GM23248 (cell line): ENCODE data around the gene C1QTNF9B.

Source experiments
- EZH2 ChIP-seq: fragments of 200-600 bp; sonication (generic); IDR thresholded peaks from 2 replicates; pipeline ENCODE4 v1.6.1; 2018; ENCODE audit warnings: antibody characterized with exemption, mild to moderate bottlenecking; ENCODE audit not compliant: insufficient read depth, poor library complexity, severe bottlenecking
- EZH2phosphoT487 ChIP-seq: fragments of 200-600 bp; sonication (generic); IDR thresholded peaks from 2 replicates; pipeline ENCODE4 v1.6.1; 2018; ENCODE audit warnings: antibody characterized with exemption, moderate library complexity, mild to moderate bottlenecking, low read depth; ENCODE audit not compliant: insufficient read depth

DNA sequence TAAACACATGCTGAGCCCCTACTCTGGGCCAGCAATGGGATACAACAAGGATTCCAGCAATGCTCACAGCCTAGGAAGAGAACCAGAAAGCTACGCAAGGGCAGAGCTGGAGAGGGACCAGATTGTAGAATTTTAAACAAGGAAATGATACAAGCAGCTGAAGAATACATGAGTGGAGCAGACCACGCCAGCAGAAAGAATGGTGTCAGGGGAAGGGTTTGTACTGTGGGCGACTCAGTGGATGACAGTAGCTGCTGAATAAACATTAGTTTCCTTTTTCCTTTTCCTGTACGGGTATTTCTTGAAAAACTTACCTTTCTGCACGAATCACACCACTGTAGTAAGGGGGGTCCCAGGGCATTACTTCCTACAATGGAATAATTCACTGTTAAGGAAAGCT, 38.8 kb downstream of the C1QTNF9B start:
- no peak for TF ChIP-seq EZH2
- no peak for TF ChIP-seq EZH2phosphoT487
